SK-N-SH treated with all-trans-retinoic acid at 6 μM for 48 hours (cell line): Measurements from ENCODE around the gene NOS3.

ENCODE experiments used
- ATAC-seq: fragments of 200-7000 bp; cut with Tn5 transposase; 3 replicates; pipeline ENCODE4 v1.9.1; 2020; ENCODE audit warnings: mild to moderate bottlenecking, moderate library complexity
- ARNTL ChIP-seq: fragments of 450-650 bp; formaldehyde crosslinking; IDR thresholded peaks from 2 replicates; pipeline ENCODE4 v1.5.0; 2020; ENCODE audit warnings: low read depth, mild to moderate bottlenecking, moderate library complexity, borderline replicate concordance
- BACH2 ChIP-seq: fragments of 250-450 bp; sonication (Bioruptor Pico); IDR thresholded peaks from 2 replicates; pipeline ENCODE4 v1.9.0; 2021; ENCODE audit warnings: mild to moderate bottlenecking, borderline replicate concordance
- ESRRG ChIP-seq: fragments of 250-450 bp; sonication (Bioruptor Pico); IDR thresholded peaks from 2 replicates; pipeline ENCODE4 v1.6.1; 2021; ENCODE audit warnings: mild to moderate bottlenecking
- ISL1 ChIP-seq: fragments of 250-450 bp; sonication (Bioruptor Pico); IDR thresholded peaks from 2 replicates; pipeline ENCODE4 v2.1.2; 2022; ENCODE audit warnings: mild to moderate bottlenecking, moderate library complexity
- OSR1 ChIP-seq: fragments of 250-450 bp; sonication (Bioruptor Pico); IDR thresholded peaks from 2 replicates; pipeline ENCODE4 v1.8.0; 2022; ENCODE audit warnings: moderate library complexity, mild to moderate bottlenecking, inconsistent platforms
- PPARA ChIP-seq: fragments of 250-450 bp; sonication (Bioruptor Pico); IDR thresholded peaks from 2 replicates; pipeline ENCODE4 v1.5.0; 2020; ENCODE audit warnings: mild to moderate bottlenecking, borderline replicate concordance
- SNAI2 ChIP-seq: fragments of 250-450 bp; sonication (Bioruptor Pico); IDR thresholded peaks from 2 replicates; pipeline ENCODE4 v1.5.0; 2020; ENCODE audit warnings: mild to moderate bottlenecking, moderate library complexity
- TOX ChIP-seq: fragments of 250-450 bp; sonication (Bioruptor Pico); IDR thresholded peaks from 2 replicates; pipeline ENCODE4 v1.8.0; 2021; ENCODE audit warnings: mild to moderate bottlenecking, moderate library complexity, borderline replicate concordance
- ZC3H10 ChIP-seq: fragments of 250-450 bp; sonication (Bioruptor Pico); IDR thresholded peaks from 2 replicates; pipeline ENCODE4 v1.5.1; 2021; ENCODE audit warnings: mild to moderate bottlenecking, moderate library complexity
- ZFP3 ChIP-seq: fragments of 250-450 bp; sonication (Bioruptor Pico); IDR thresholded peaks from 2 replicates; pipeline ENCODE4 v1.5.0; 2020; ENCODE audit warnings: mild to moderate bottlenecking, moderate library complexity
- ZFP30 ChIP-seq: fragments of 450-650 bp; formaldehyde crosslinking; IDR thresholded peaks from 2 replicates; pipeline ENCODE4 v1.5.0; 2022; ENCODE audit warnings: mild to moderate bottlenecking, moderate library complexity
- ZNF565 ChIP-seq: fragments of 450-650 bp; formaldehyde crosslinking; conservative IDR thresholded peaks from 2 replicates; pipeline ENCODE4 v1.5.0; 2020; ENCODE audit warnings: low read depth, mild to moderate bottlenecking, moderate library complexity
- ZNF70 ChIP-seq: fragments of 450-650 bp; formaldehyde crosslinking; IDR thresholded peaks from 2 replicates; pipeline ENCODE4 v1.5.0; 2020; ENCODE audit warnings: mild to moderate bottlenecking, moderate library complexity
- ZNF8 ChIP-seq: fragments of 450-650 bp; formaldehyde crosslinking; IDR thresholded peaks from 2 replicates; pipeline ENCODE4 v1.5.0; 2020; ENCODE audit warnings: mild to moderate bottlenecking, moderate library complexity
- TF ChIP-seq, protein P1 (sequence below): fragments of 250-450 bp; sonication (Bioruptor Pico); IDR thresholded peaks from 2 replicates; pipeline ENCODE4 v1.8.0; 2021; ENCODE audit warnings: low read depth, mild to moderate bottlenecking, moderate library complexity, borderline replicate concordance
- TF ChIP-seq, protein P2 (sequence below): fragments of 250-450 bp; sonication (Bioruptor Pico); IDR thresholded peaks from 2 replicates; pipeline ENCODE4 v1.5.0; 2020; ENCODE audit warnings: mild to moderate bottlenecking, moderate library complexity
- TF ChIP-seq, protein P3 (sequence below): fragments of 250-450 bp; sonication (Bioruptor Pico); IDR thresholded peaks from 2 replicates; pipeline ENCODE4 v1.8.0; 2020; ENCODE audit warnings: mild to moderate bottlenecking, moderate library complexity, borderline replicate concordance
- TF ChIP-seq, protein P4 (sequence below): fragments of 250-450 bp; sonication (Bioruptor Pico); IDR thresholded peaks from 2 replicates; pipeline ENCODE4 v1.5.1; 2021; ENCODE audit warnings: mild to moderate bottlenecking, moderate library complexity
- TF ChIP-seq, protein P5 (sequence below): fragments of 250-450 bp; sonication (Bioruptor Pico); IDR thresholded peaks from 2 replicates; pipeline ENCODE4 v1.5.1; 2020; ENCODE audit warnings: low read depth, mild to moderate bottlenecking, moderate library complexity

The NOS3 gene

DNA sequence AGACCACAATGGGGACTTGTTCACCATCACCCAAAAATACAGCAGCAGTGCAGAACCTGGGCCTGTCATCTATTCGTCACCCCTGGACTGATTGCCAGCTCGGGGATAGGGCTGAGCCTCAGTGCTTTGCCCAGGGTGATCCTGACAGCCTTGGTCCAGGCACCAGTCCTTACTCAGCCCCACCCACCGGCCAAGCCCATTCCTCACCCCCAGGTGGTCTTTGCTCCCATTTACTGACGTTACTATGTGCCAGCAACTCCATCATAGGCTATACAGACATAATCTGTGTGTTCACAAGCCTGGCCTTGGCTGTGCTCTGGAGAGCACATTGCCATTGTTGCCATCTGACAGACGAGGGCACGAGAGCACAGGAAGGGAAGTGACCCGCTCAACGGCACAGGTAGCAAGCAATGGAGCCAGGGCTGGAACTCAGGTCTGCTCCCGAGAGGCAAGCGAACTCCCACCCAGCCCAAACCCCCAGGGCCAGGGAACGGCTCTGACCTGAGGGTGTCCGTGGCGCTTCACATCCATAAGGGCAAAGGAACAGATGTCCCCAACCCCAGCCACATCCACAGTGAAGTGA is 26.6 kb downstream of the NOS3 start:
- no peak for ATAC-seq

DNA sequence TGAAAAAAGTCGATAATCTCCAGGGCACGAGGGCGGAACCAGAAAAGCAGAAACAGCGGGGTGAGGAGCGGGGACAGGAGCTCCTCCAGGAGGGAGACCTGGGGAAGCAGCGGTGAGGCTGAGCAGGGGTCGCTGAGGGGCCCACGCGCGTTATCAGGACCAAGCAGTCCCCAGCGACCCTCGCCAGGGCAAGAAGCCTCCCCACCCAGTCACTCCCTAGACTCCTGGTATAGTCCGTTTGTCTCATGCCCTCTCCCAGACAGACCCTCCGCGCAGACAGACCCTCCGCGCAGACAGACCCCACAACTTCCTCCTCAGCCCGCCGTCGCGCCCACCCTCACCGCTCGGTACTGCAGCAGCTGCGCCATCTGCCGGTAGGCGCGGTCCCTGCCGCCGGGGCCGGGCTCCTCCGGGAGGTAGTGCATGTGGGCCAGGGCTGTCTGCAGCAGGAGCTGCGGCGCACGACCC is 27.2 kb downstream of the NOS3 start:
- ATAC-seq: peak; percentile 87
- TF ChIP-seq ZNF70 (no peak), ZC3H10 (CRISPR knock-in tag) (no peak)

More for the DNA sequence above, 26.6 kb downstream of the NOS3 start:
- TF ChIP-seq OSR1: no peak
- TF ChIP-seq PPARA (CRISPR knock-in tag): no peak

DNA sequence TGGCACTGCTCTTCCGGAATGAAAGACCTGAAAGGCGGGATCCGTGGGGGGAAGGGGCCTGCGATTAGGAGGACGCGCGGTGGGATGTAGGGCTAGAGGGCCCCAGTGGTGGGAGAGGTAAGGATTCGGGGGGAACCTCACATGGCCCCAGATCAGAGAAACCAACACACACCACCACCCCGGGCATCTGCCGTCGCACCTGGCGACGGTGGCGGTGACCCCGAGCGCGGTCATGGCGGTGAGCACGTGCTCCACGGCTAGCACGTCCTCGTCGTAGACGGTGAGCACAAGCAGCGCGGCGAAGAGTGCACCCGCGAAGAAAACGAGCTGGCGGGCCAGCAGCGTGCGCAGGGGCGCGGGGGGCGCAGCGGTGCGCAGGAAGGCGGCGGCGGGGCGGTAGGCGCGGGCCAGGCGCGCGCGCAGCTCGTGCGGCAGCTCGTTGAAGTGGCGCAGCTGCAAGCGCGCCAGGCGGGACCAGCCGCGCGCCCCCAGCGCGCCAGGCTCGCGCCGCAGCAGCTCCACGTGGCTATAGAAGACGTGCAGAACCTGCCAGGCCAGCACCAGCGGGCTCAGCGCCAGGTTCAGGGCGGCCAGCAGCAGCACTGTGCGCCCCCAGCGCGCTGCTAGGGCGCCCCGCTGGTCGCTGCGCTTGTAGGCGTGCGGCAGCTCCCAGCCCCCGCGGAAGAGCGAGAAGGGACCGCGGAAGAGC is 27.8 kb downstream of the NOS3 start:
- TF ChIP-seq ARNTL (CRISPR knock-in tag): no peak
- TF ChIP-seq ZFP3 (CRISPR knock-in tag): no peak
- TF ChIP-seq, protein P1, sequence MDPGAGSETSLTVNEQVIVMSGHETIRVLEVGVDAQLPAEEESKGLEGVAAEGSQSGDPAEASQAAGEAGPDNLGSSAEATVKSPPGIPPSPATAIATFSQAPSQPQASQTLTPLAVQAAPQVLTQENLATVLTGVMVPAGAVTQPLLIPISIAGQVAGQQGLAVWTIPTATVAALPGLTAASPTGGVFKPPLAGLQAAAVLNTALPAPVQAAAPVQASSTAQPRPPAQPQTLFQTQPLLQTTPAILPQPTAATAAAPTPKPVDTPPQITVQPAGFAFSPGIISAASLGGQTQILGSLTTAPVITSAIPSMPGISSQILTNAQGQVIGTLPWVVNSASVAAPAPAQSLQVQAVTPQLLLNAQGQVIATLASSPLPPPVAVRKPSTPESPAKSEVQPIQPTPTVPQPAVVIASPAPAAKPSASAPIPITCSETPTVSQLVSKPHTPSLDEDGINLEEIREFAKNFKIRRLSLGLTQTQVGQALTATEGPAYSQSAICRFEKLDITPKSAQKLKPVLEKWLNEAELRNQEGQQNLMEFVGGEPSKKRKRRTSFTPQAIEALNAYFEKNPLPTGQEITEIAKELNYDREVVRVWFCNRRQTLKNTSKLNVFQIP (CRISPR knock-in tag): no peak
- TF ChIP-seq ZNF70: 0 out of 2 replicates have a peak, but pooled peaks have one; percentile 40
- TF ChIP-seq ISL1 (CRISPR knock-in tag): no peak
- ATAC-seq: no peak; the same call in none of the 3 replicates

DNA sequence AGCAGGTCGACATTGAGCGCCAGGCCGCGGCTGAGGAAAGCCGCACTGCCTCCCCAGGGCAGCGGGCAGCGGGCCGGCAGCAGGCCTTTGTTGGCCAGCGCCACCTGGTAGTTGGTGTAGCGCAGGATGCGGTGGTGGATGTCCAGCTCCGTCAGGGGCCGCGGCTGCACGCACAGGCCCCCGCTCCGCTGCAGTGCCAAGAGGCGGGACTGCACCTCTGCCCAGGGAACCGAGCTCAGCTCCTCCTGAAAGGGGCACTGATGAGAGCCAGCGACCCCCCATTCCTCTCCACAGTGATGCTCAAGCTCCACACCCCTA is 28.3 kb downstream of the NOS3 start:
- TF ChIP-seq ARNTL (CRISPR knock-in tag) (no peak), ZNF565 (no peak), ISL1 (CRISPR knock-in tag) (no peak), ZFP30 (CRISPR knock-in tag) (no peak), OSR1 (no peak), ZFP3 (CRISPR knock-in tag) (no peak), SNAI2 (CRISPR knock-in tag) (no peak), PPARA (CRISPR knock-in tag) (no peak), ESRRG (CRISPR knock-in tag) (no peak), ZNF8 (CRISPR knock-in tag) (no peak), ZNF70 (no peak), BACH2 (CRISPR knock-in tag) (no peak), TOX (CRISPR knock-in tag) (no peak)
- TF ChIP-seq, protein P2, sequence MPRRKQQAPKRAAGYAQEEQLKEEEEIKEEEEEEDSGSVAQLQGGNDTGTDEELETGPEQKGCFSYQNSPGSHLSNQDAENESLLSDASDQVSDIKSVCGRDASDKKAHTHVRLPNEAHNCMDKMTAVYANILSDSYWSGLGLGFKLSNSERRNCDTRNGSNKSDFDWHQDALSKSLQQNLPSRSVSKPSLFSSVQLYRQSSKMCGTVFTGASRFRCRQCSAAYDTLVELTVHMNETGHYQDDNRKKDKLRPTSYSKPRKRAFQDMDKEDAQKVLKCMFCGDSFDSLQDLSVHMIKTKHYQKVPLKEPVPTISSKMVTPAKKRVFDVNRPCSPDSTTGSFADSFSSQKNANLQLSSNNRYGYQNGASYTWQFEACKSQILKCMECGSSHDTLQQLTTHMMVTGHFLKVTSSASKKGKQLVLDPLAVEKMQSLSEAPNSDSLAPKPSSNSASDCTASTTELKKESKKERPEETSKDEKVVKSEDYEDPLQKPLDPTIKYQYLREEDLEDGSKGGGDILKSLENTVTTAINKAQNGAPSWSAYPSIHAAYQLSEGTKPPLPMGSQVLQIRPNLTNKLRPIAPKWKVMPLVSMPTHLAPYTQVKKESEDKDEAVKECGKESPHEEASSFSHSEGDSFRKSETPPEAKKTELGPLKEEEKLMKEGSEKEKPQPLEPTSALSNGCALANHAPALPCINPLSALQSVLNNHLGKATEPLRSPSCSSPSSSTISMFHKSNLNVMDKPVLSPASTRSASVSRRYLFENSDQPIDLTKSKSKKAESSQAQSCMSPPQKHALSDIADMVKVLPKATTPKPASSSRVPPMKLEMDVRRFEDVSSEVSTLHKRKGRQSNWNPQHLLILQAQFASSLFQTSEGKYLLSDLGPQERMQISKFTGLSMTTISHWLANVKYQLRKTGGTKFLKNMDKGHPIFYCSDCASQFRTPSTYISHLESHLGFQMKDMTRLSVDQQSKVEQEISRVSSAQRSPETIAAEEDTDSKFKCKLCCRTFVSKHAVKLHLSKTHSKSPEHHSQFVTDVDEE (CRISPR knock-in tag): no peak
- TF ChIP-seq, protein P1 (CRISPR knock-in tag): no peak
- TF ChIP-seq, protein P3, sequence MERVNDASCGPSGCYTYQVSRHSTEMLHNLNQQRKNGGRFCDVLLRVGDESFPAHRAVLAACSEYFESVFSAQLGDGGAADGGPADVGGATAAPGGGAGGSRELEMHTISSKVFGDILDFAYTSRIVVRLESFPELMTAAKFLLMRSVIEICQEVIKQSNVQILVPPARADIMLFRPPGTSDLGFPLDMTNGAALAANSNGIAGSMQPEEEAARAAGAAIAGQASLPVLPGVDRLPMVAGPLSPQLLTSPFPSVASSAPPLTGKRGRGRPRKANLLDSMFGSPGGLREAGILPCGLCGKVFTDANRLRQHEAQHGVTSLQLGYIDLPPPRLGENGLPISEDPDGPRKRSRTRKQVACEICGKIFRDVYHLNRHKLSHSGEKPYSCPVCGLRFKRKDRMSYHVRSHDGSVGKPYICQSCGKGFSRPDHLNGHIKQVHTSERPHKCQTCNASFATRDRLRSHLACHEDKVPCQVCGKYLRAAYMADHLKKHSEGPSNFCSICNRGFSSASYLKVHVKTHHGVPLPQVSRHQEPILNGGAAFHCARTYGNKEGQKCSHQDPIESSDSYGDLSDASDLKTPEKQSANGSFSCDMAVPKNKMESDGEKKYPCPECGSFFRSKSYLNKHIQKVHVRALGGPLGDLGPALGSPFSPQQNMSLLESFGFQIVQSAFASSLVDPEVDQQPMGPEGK: no peak
- TF ChIP-seq, protein P4, sequence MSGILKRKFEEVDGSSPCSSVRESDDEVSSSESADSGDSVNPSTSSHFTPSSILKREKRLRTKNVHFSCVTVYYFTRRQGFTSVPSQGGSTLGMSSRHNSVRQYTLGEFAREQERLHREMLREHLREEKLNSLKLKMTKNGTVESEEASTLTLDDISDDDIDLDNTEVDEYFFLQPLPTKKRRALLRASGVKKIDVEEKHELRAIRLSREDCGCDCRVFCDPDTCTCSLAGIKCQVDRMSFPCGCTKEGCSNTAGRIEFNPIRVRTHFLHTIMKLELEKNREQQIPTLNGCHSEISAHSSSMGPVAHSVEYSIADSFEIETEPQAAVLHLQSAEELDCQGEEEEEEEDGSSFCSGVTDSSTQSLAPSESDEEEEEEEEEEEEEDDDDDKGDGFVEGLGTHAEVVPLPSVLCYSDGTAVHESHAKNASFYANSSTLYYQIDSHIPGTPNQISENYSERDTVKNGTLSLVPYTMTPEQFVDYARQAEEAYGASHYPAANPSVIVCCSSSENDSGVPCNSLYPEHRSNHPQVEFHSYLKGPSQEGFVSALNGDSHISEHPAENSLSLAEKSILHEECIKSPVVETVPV (CRISPR knock-in tag): no peak
- TF ChIP-seq, protein P5, sequence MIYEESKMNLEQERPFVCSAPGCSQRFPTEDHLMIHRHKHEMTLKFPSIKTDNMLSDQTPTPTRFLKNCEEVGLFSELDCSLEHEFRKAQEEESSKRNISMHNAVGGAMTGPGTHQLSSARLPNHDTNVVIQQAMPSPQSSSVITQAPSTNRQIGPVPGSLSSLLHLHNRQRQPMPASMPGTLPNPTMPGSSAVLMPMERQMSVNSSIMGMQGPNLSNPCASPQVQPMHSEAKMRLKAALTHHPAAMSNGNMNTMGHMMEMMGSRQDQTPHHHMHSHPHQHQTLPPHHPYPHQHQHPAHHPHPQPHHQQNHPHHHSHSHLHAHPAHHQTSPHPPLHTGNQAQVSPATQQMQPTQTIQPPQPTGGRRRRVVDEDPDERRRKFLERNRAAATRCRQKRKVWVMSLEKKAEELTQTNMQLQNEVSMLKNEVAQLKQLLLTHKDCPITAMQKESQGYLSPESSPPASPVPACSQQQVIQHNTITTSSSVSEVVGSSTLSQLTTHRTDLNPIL: no peak
- ATAC-seq: no peak
